GM18873 (cell line): ENCODE results near the gene PDLIM5.

Experiments used
- ATAC-seq: cut with Tn5 transposase; IDR thresholded peaks from one replicate; pipeline ENCODE4 v1.9.1; 2021; ENCODE audit warnings: mild to moderate bottlenecking, moderate library complexity, moderate number of reproducible peaks; ENCODE audit not compliant: unreplicated experiment, low FRiP score

The PDLIM5 gene

DNA sequence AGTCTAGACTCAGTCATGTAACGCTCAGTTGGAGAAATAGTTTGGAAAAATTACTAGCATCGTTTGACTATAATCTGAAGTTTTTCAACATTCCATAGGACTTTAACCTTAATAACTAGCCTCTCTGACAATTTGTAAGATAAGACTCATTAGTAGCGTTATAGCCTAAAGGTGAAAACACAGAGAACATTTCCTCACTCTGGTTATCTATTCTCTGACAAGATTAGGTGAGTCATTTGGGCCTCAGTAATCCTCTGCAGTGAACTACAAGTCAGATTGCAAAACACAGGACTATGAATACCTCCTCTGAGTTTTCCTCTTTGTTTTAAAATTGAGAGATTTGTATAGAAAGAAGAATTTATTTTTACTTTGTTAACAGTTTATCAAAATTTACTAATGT is 31.8 kb upstream of the PDLIM5 start:
- no peak for ATAC-seq

DNA sequence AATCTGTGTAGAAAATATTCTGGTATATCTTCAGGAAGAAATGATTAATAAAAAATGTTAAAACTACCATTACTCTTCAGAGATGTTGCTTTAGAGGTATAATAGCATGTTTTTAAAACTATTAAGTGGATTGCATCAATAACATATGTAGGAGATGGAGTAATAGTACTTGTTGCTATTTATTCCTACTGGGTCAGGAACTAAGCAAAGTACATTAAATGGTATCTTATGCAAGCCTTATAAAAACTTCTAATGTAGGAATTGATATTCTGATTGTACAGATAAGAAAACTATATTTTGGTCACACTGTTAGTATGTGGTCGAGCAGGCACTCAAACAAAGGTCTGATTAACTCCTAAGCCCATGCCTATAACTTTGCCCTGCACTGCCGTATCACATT is 31.4 kb upstream of the PDLIM5 start:
- ATAC-seq: no peak

DNA sequence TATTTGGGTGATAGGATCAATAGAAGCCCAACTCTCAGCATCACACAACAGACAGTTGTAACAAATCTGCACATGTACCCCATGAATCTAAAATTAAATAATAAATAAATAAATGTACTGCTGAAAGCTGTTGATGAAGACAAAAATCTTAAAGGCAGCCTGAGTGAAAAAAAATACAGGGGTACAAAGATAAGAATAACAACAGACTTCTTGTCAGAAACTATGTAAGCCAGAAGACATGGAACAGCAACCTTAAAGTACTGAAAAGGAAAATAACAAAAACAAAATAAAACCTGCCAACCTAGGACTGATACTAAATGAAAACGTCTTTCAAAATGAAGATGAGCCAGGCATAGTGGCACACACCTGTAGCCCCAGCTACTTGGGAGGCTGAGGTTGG is 25.0 kb upstream of the PDLIM5 start:
- no peak for ATAC-seq

DNA sequence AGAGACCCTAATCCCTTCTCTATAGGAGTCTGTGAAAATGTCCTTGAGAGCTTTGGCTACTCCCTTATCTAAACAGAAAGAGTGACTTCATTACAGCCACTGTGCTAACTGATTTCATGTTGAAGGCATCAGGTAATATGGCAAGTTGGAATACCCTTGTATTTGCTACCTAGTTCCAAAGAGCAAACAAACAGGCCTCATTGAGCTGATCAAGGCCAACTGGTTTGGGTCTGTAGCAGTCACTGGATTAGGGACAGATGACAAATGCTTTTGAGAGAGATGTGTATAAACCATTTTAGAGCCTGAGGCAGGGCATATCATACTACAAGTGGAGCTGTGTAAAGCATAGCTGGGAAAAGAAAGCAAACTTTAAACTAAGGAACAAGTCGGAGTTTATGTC is 22.9 kb upstream of the PDLIM5 start:
- no peak for ATAC-seq

DNA sequence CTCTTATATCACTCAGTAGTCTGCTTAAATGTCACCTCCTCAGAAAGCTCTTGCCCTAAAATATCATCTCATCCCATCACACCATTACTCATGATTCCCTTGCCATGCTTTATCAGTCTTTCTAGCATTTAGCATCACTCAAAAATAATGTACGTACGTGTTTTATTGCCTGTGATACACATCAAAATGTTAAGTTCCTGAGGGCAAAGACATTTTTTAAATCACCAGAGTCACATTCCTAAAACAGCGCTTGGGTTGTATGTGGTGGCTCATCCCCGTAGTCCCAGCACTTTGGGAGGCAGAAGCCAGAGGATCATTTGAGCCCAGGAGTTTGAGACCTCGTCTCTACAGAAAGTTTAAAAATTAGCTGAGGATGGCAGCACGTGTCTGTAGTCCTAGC is 21.3 kb upstream of the PDLIM5 start:
- ATAC-seq: no peak

DNA sequence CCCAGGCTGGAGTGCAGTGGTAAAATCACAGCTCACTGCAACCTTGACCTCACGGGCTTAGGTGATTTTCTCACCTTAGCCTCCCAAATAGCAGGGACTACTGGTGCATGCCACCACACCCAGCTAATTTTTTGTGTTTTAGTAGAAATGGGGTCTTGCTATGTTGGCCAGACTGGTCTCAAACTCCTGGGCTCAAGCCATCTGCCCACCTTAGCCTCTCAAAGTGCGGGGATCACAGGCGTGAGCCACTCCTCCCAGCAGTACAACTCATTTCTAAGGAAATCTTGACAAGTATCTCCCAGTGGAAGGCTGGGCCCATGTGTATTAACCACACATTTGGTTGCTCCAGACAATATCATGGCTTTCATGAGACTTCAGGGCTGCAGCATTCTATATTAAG is 20.4 kb upstream of the PDLIM5 start:
- ATAC-seq: no peak

DNA sequence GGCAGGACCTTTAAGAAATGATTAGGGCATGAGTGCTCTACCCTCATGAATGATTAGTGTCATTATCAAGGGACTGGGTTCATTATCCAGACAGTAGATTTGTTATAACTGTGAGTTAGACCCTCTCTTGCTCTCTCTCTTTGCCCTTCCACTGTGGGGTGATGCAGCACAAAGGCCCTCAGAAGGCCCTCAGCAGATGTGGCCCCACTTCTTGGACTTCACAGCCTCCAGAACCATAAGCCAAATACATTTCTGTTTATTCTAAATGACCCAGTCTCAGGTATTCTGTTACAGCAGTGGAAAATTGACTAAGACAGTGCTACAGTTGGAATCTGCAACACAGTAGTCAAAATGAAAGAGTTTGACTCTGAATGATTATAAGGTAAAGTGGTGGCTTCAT is 17.2 kb upstream of the PDLIM5 start:
- ATAC-seq: no peak

DNA sequence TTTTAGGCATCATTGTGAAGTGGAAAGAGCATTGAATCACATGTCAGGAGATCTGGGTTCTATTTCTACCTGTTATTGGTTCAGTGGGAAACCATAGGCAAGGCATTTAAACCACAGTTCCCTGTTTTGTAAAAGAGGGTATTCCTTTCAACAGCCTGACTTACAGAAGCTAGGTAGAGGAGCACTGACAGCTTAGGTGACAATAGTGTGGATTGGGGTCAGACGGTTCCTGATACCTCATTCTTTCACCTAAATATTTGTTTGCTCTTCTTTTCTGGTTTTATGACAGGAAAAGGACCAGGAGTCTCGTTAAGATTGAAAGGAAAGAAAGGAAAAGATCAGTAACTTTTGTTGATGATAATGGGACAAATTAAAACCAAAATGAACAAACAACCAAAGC is 15.9 kb upstream of the PDLIM5 start:
- no peak for ATAC-seq

DNA sequence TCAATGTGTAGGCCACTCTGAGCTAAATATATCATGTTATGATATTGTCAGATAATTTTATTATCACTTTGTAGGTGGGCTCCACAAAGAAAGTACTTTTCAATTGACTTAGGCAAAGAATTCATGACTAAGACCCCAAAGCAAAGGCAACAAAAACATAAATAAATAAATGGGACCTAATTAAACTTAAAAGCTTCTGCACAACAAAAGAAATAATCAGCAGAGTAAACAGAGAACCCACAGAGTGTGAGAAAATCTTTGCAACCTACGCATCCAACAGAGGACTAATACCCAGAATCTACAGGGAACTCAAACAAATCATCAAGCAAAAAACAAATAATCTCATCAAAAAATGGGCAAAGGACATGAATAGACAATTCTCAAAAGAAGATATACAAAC is 15.2 kb upstream of the PDLIM5 start:
- no peak for ATAC-seq

DNA sequence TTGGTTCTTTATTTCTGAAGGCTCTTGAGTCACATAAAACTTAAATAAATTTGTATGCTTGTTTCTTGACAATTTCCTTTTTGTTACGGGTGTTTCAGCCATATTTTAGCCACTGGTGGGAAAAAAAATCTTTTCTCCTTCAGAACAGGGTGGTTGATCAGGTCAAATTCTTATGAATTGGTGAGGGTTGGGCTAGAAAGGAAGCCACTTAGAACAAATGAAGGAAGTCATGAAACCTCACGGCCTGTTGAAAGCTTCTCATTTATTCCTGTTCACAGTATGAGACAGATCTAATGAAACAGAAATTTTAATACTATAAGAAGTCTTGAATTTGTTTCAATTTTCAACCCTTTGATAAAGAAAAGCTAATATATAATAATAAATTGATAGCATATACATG is 12.1 kb upstream of the PDLIM5 start:
- no peak for ATAC-seq

DNA sequence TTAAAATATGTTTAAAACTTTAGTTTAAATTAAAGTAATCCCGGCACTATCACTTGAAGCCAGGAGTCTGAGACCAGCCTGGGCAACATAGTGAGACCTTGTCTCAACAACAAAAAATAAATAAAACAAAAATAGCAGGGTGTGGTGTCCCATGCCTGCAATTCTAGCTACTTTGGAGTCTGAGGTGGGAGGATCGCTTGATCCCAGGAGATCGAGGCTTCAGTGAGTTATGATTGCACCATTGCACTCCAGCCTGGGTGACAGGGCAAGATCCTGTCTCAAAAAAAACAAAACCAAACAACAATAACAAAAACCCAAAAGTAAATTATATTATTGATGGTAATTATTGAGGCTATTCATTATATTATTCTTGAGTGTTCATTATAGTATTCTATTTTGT is 9.9 kb upstream of the PDLIM5 start:
- ATAC-seq: no peak

DNA sequence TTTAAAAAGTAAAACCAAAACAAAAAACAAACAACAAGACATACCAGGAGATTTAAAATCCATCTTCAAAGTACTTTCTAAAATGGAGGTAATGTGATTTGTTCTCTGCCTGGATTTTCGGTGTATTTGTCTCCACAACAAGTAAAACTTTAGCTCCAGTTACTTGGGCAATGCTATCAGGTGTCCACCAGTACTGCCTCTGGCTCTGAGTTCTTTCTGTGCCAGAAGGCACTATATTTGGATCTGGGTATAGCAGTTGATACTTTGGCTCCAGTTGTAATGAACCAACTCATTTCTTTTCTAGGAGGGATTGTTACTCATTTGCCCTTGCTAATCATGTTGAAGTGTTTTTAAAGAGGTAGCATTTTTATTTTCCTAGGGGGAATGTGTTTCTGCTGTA is 9.5 kb upstream of the PDLIM5 start:
- no peak for ATAC-seq

DNA sequence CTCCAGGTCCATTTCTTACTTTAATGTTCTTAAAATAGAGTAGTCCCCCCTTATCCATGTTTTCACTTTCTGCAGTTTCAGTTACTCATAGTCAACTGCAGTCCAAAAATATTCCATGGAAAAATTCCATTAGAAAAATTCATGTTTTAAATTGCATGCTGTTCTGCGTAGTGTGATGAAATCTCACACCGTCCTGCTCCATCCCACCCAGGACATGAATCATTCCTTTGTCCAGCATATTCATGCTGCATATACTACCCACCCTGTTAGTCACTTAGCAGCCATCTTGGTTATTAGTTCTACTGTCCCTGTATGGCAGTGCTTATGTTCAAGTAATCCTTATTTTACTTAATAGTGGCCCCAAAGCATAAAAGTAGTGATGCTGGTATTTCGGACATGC is 5.4 kb upstream of the PDLIM5 start:
- ATAC-seq: no peak

DNA sequence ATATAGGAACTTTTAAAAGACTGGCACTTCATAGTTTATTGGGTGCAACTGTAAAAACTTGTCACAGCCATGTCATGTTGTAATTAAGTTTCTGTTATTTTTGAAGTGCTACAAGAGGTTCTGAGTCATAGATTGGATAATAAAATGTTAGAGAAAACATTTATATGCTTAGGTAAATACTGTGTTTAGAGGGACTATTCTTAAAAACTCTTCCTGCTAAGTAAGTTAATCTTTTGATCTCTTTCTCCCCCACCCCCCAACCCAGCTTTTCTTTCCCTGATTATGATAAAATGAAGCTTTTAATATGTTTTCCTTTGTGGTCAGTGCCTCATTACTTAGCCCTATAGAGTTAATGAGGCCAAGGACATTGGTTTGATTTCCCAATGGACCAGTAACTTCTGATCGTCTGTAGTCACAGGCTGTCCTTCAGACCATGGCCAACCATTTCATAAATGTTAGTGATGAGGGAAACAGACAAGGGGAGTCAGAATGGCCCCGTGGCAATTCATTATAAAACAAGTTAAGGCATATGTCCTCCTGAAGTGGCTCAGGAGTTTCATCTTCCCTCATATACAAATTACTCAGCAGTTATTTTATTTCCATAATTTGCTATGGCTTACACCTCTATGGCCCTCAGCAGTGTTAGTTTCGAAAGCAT is 3.9 kb upstream of the PDLIM5 start:
- ATAC-seq: no peak

DNA sequence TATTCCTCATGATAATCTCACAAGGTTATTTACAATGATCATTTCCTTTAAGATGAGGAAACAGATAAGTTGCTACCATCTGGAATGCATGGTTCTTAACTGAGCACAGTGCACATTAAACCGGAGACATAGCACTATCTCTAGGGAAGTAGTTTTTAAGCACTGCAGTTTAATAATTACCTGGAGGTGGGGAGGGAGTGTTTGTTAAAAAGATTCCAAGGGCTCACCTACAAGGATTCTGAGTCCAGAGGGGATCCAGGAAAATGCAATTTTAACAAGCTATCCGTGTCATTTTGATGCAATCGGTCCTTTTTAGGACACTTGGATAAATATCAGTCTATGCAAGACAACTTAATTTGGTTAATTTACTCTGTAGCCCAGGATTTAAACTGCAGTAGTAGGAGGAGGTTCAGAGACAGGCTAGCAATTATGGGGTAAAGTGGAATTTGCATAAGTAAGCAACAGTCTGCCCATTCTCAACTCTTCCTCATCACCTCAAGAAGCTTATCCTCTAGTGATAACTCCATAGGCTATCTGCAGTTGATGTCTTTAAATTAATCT is 2.8 kb upstream of the PDLIM5 start:
- no peak for ATAC-seq

DNA sequence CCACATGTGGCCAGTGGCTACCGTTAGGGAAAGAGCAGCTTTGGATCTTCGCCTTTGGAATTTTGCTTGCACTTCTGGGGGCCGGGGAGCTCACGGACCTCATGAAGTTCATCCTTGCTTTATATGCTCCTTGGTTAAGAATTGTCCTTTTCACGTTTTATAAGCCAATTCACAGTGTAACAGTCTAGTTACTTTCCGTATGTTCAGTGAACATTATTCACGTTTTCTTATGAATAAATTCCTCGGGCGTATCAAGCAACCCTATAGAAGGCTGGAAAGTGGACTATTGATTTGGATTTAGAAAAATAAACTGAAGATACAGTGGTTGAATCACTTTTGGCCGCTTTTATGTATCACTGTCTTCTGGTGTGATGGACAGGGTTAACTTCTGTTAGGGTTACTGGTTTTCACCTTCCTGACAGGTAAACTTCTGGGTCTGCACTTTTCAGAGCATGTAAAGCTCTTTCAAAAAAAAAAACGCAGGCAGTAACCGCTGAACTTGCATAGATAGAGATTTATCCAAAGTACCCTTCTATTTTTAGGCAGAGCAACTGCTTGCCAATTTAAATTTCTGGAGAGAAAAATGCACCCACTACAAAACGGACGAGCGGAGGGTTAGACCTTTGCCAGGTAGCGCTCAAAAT is 569 bp upstream of the PDLIM5 start:
- no peak for ATAC-seq

DNA sequence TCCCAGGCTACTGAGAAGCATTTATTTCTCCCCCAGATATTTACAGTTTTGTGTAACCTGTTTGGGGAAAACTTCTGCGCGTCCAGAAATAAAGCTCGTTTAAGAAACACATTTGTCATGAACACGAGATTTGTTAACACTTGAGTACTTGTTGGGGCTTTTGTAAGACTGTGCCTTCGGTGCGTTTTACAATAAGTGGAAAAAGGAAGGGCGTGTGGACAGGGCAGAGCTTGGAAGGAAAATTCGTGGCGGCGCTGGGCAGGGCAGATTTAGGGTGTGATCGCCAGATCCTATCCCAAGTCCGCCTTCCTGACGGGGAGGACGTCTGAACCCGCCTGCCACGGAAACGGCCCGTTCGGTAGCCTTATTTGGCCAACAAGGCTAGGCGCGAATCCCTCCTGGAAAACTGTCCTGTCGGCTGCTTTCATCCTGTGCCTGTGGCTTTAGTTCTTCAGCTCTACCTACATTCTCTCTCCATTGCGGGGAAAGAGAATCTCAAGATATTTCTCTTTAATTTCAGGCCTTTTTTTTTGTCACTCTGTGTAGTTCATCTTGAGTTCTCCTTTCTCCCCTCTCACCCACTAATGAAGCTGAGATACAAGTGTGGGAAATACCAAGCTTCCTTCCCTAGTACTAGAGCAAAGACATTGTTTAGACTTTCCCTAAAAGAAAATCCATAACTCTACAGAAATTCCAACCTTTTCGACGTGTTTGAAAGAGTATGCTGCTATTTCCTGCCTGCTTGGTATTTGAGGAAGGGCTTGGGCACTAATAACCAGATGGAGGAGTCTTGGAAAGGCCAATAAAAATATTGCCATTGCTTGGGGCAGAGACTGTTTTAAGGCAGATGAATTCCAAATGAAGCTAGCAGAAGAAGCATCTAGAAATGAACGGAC is 982 bp downstream of the PDLIM5 start:
- no peak for ATAC-seq

DNA sequence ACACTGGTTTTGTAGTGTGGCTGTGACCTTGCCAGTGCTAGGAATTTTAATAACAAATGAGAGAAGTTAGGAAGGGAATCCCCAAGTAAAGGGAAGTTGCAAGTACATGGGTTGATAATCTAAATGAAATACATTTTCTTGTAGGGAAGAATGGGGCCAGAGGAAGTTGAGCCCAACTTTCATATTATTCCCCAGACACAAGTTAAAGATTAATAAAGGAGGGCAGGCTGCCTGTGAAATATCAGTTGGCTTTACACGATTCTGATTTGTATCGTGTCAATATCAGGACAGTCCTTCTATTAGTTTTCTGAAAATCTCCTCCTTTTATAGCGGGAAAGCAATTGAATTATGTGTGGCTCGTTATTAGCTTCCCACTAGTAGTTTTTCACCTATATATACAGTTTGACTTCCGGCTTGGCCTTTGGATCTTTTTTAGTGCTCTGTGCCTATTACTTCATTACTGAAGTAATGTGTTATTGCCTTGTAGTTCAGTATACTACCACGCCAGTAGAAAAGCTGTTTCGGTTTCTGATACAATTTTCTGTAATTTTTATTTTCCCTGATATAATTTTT is 1.7 kb downstream of the PDLIM5 start:
- no peak for ATAC-seq

DNA sequence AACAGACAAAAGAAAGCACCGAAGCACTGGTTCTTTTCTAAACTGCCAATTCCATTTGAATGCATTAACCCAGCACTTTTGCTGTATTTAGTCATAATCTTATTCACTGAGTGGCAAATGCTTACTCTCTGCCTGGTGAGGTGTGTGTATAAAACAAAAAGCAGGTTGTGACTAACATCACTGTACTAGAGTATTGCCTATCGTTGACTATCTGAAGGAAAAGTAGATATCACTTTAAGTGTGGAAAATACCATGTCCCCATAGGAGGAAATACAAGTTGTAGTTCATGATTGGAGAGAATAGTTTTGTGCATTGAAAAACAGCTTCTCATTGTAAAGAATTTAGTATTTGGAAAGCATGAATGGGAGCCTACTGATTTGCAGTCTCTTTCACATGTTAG is 2.7 kb downstream of the PDLIM5 start:
- no peak for ATAC-seq

DNA sequence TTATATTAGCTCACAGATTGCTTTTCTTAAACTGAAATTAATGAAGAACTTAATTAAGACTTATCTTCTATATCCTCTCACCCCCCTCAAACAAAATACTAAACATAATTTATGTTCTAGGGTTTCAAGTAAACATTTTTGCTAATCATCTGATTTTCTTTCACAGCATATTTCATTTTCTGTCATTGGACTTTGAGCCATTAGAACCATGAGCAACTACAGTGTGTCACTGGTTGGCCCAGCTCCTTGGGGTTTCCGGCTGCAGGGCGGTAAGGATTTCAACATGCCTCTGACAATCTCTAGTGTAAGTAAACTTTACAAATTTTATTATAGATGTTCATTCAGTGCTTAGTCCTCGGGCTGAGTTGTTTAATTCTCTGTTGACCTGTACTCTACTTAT is 3.3 kb downstream of the PDLIM5 start:
- no peak for ATAC-seq

DNA sequence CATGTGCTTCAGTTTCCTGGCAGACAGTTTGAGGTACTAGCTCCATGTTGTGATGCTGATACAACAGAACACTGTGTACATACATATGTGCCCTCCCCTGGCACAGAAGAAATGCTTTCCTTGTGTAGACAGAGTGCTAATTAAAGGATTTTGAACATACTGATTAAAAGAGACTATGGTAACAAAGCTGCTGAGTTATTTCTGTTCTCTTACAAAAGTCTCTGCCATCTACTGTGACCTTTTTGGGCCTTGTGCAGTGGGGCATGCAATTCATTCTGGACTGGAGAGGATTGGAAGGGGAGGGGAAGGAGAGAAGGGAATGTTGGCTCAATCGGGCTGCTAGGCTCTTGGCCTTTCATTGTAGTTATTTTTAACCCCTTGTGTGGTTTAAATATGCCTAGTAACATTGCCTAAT is 6.0 kb downstream of the PDLIM5 start:
- no peak for ATAC-seq
